Activated CD8-positive, alpha-beta T cell treated with anti-CD3 and anti-CD28 coated beads for 36 hours (primary cell): ENCODE measurements around the gene CCDC92B. TPM values are rescaled to one million over a fixed set of nuclear protein-coding genes. Genes with fewer than 3 reads are reported as not detected.

Source experiments
- ATAC-seq: fragments of 200-7000 bp; cut with Tn5 transposase; one replicate; pipeline ENCODE4 v1.10.0; 2021; ENCODE audit warnings: mild to moderate bottlenecking, moderate library complexity
- CTCF ChIA-PET: fragments of 350-600 bp; sonication (Branson Sonifier 250); formaldehyde crosslinking; loops from one replicate; lab custom pipeline; 2021; ENCODE audit warnings: antibody characterized with exemption; lab: Charles Lee
- POLR2A ChIA-PET: fragments of 350-600 bp; sonication (Branson Sonifier 250); formaldehyde crosslinking; loops from one replicate; lab custom pipeline; 2021; ENCODE audit warnings: antibody characterized with exemption; lab: Charles Lee
- DNase-seq: peaks from one replicate; pipeline ENCODE4 v3.0.0-alpha.2; 2020
- H3K27ac Mint-ChIP-seq: one replicate; pipeline ENCODE4 v1.8.0; 2021; ENCODE audit warnings: mild to moderate bottlenecking, mixed read lengths
- H3K27me3 Mint-ChIP-seq: one replicate; pipeline ENCODE4 v1.8.0; 2021; ENCODE audit warnings: mixed read lengths
- H3K36me3 Mint-ChIP-seq: one replicate; pipeline ENCODE4 v1.8.0; 2021; ENCODE audit warnings: low read depth, mixed read lengths
- H3K4me1 Mint-ChIP-seq: one replicate; pipeline ENCODE4 v1.8.0; 2021; ENCODE audit warnings: low read depth, mixed read lengths
- H3K4me3 Mint-ChIP-seq: one replicate; pipeline ENCODE4 v1.8.0; 2021; ENCODE audit warnings: mild to moderate bottlenecking, moderate library complexity, mixed read lengths
- H3K9me3 Mint-ChIP-seq: one replicate; pipeline ENCODE4 v1.8.0; 2021; ENCODE audit warnings: mixed read lengths
- CTCF ChIP-seq: fragments of 200-600 bp; IDR thresholded peaks from one replicate; pipeline ENCODE4 v1.8.0; 2022; ENCODE audit warnings: antibody characterized with exemption, mild to moderate bottlenecking
- intact Hi-C: fragments of 100-400 bp; cut with micrococcal nuclease; formaldehyde crosslinking; loops from one replicate; pipeline ENCODE4 v1.10.0; 2022
- total RNA-seq, 2 experiments: library from RNA; stranded (reverse); gene quantifications; one replicate each; pipeline ENCODE4 v1.2.3, GENCODE V29; 2021

CCDC92B gene
- total RNA-seq, 2 experiments from 2014 or later = 0.09 TPM; not detected in 1

- TF ChIP-seq CTCF = no peak
- intact Hi-C loops = no loop called here
- peaks cover 10% of the 10 kb centered on the region for H3K4me1 Mint-ChIP-seq
- H3K27ac Mint-ChIP-seq = no peak overlapping the region
- CTCF ChIA-PET = no interaction called here
- DNase-seq = no peak
- ATAC-seq = no peak
- H3K27me3 Mint-ChIP-seq = no peaks in the 10 kb centered on the region
- no peak overlapping the region for H3K4me3 Mint-ChIP-seq
- POLR2A ChIA-PET = no interaction called here
- H3K9me3 Mint-ChIP-seq = no peaks in the 10 kb centered on the region
- H3K36me3 Mint-ChIP-seq = peaks cover 13% of the 10 kb centered on the region
Measured at GRCh38 chr17:2690165-2691068, 59.0 kb downstream of the CCDC92B start.

GRCh38 chr17:2689411-2690164 is 59.9 kb downstream of the CCDC92B start:
- H3K27me3 Mint-ChIP-seq = no peaks in the 10 kb centered on the region
- CTCF ChIA-PET = no interaction called here
- intact Hi-C loops = no loop called here
- H3K27ac Mint-ChIP-seq = no peak overlapping the region
- no peak overlapping the region for H3K4me3 Mint-ChIP-seq
- POLR2A ChIA-PET = interaction anchor here (1.4 kb wide), 1 partner anchor 17 kb away, joined by 6 read pairs; no protein-coding TSS in a partner anchor
- peaks cover 10% of the 10 kb centered on the region for H3K4me1 Mint-ChIP-seq
- no peak for DNase-seq
- H3K9me3 Mint-ChIP-seq = no peaks in the 10 kb centered on the region
- TF ChIP-seq CTCF = no peak
- H3K36me3 Mint-ChIP-seq = peaks cover 13% of the 10 kb centered on the region
- peak; percentile 25 for ATAC-seq

- no peaks in the 10 kb centered on the region for H3K27me3 Mint-ChIP-seq
- POLR2A ChIA-PET = interaction anchor here (1.1 to 1.6 kb wide), 3 partner anchors 11 to 22 kb away, joined by 3 to 6 read pairs (median 4); no protein-coding TSS in a partner anchor
- no peaks in the 10 kb centered on the region for H3K9me3 Mint-ChIP-seq
- peak overlapping the region; percentile 55 for H3K27ac Mint-ChIP-seq
- CTCF ChIA-PET = interaction anchor here (1.1 kb wide), 1 partner anchor 13 kb away, joined by 3 read pairs; no protein-coding TSS in a partner anchor
- no peak overlapping the region for H3K4me3 Mint-ChIP-seq
- peaks cover 10% of the 10 kb centered on the region for H3K4me1 Mint-ChIP-seq
- TF ChIP-seq CTCF = no peak
- H3K36me3 Mint-ChIP-seq = peaks cover 10% of the 10 kb centered on the region
- intact Hi-C loops = no loop called here
- ATAC-seq (no peak), DNase-seq (no peak)
Measured at GRCh38 chr17:2688351-2689342, 60.8 kb downstream of the CCDC92B start.

- Mint-ChIP-seq H3K9me3 (no peaks in the 10 kb centered on the region), H3K36me3 (peaks cover 14% of the 10 kb centered on the region), H3K4me1 (peaks cover 10% of the 10 kb centered on the region), H3K27ac (peak overlapping the region; percentile 46), H3K27me3 (no peaks in the 10 kb centered on the region), H3K4me3 (no peak overlapping the region)
- ChIA-PET POLR2A (interaction anchor here (0.9 to 2.7 kb wide), 7 partner anchors 9 to 297 kb away, joined by 3 to 13 read pairs (median 3); no protein-coding TSS in a partner anchor), CTCF (interaction anchor here (1.2 to 3.5 kb wide), 2 partner anchors 12 to 304 kb away, joined by 3 to 16 read pairs; no protein-coding TSS in a partner anchor)
- no peak for DNase-seq
- no peak for TF ChIP-seq CTCF
- intact Hi-C loops = no loop called here
- no peak for ATAC-seq
Measured at GRCh38 chr17:2687074-2687418, 62.4 kb downstream of the CCDC92B start.
